GM23248 (cell line): Measurements from ENCODE around the gene MRPL37.

ENCODE experiments used
- EZH2 ChIP-seq: fragments of 200-600 bp; sonication (generic); IDR thresholded peaks from 2 replicates; pipeline ENCODE4 v1.6.1; 2018; ENCODE audit warnings: antibody characterized with exemption, mild to moderate bottlenecking; ENCODE audit not compliant: insufficient read depth, poor library complexity, severe bottlenecking
- EZH2phosphoT487 ChIP-seq: fragments of 200-600 bp; sonication (generic); IDR thresholded peaks from 2 replicates; pipeline ENCODE4 v1.6.1; 2018; ENCODE audit warnings: antibody characterized with exemption, moderate library complexity, mild to moderate bottlenecking, low read depth; ENCODE audit not compliant: insufficient read depth

- no peak for TF ChIP-seq EZH2
- TF ChIP-seq EZH2phosphoT487, result no peak
Observed at GRCh38 chr1:54225378-54225777, 25.4 kb downstream of the MRPL37 start.
